Measurements from ENCODE around the gene ANO10. TPM values are rescaled to one million over a fixed set of nuclear protein-coding genes. Genes with fewer than 3 reads are reported as not detected.
"Not testable (repeated sequence)": the region's sequence is repeated elsewhere in the genome, so short reads cannot be mapped to it uniquely, and the experiment has no call there.

The ANO10 gene
- total RNA-seq, 1 experiment from 2014 or later = 23.7 TPM

- Histone ChIP-seq H3K27ac (ENCODE audit: low read length) (no peak overlapping the region), H3K9ac (ENCODE audit: low read length) (no peak overlapping the region), H3K4me3 (ENCODE audit: low read length) (no peak overlapping the region), H3K4me1 (ENCODE audit: insufficient read depth, low read length) (0 out of 2 replicates have a peak, but pooled peaks cover 3% of the 10 kb centered on the region), H3K36me3 (ENCODE audit: low read depth, low read length) (no peaks in the 10 kb centered on the region), H3K9me2 (replicated peaks; ENCODE audit: low read length) (0 out of 2 replicates have a peak, but pooled peaks cover 4% of the 10 kb centered on the region), H3K27me3 (ENCODE audit: low read length) (no peaks in the 10 kb centered on the region), H3K9me3 (ENCODE audit: low read length) (no peaks in the 10 kb centered on the region), H3K4me2 (ENCODE audit: low read length) (no peak overlapping the region), H4K20me1 (ENCODE audit: low read length) (no peaks in the 10 kb centered on the region), H2AFZ (ENCODE audit: low read length) (no peak overlapping the region), H3F3A (ENCODE audit: low read length, unreplicated experiment) (no peaks in the 10 kb centered on the region), H3K79me2 (ENCODE audit: low read length) (no peaks in the 10 kb centered on the region)
- CTCF ChIA-PET = no interaction called here
- POLR2A ChIA-PET (ENCODE audit: unreplicated experiment) = no interaction called here
- intact Hi-C loops (cut with micrococcal nuclease) = no loop called here
- TF ChIP-seq EZH2 (IDR thresholded peaks at IDR 0.05; ENCODE audit: low read length, unreplicated experiment) = no peak
- no peak for TF ChIP-seq CTCF (conservative IDR thresholded peaks at IDR 0.05; ENCODE audit: low read depth, low read length)
- no peak for TF ChIP-seq EZH2phosphoT487 (IDR thresholded peaks at IDR 0.05; ENCODE audit: borderline replicate concordance, low read length)
- no TSS peak for BruUV-seq (replicated peaks)
- peak; percentile 12 for DNase-seq
- no peak for ATAC-seq
These were observed 37.6 kb upstream of the ANO10 start for GRCh38 chr3:43659250-43659880.

GRCh38 chr3:43656390-43656789 lies 34.6 kb upstream of the ANO10 start:
- H3K9me3 ChIP-seq (ENCODE audit: low read length); H3F3A ChIP-seq (ENCODE audit: low read length, unreplicated experiment); H3K4me1 ChIP-seq (ENCODE audit: insufficient read depth, low read length); POLR2A ChIA-PET (ENCODE audit: unreplicated experiment); ATAC-seq; intact Hi-C loops (cut with micrococcal nuclease); CTCF ChIA-PET; DNase-seq; H3K27ac ChIP-seq (ENCODE audit: low read length); H3K27me3 ChIP-seq (ENCODE audit: low read length); H3K9ac ChIP-seq (ENCODE audit: low read length); H3K79me2 ChIP-seq (ENCODE audit: low read length); H3K4me3 ChIP-seq (ENCODE audit: low read length); H3K36me3 ChIP-seq (ENCODE audit: low read depth, low read length); H3K9me2 ChIP-seq (replicated peaks; ENCODE audit: low read length); H4K20me1 ChIP-seq (ENCODE audit: low read length); H3K4me2 ChIP-seq (ENCODE audit: low read length); BruUV-seq (replicated peaks); H2AFZ ChIP-seq (ENCODE audit: low read length): not testable (repeated sequence)

DNA sequence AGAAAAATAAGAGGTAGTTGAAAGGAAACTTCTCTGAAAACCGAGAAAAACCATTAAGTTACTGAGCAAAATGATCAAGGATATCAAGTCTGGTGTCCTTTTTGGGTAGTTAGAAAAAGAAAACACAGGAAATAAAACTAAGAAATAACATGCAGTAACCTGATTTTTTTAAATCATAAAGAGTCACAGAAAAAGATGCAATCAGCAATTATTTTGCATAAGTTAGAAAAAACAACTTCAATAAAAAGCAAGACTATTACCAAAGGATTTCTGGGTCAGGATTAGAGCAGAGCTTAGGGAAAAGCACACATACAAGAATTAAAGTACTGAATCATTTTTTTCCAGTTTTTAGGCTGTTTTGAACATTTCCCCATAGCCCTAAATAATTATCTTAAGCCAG lies 28.5 kb upstream of the ANO10 start:
- no peaks in the 10 kb centered on the region for H4K20me1 ChIP-seq (ENCODE audit: low read length)
- intact Hi-C loops (cut with micrococcal nuclease) = no loop called here
- no peak overlapping the region for H3K4me2 ChIP-seq (ENCODE audit: low read length)
- DNase-seq = no peak
- no peaks in the 10 kb centered on the region; the same call in 1 of the 2 replicates for H3K4me1 ChIP-seq (ENCODE audit: insufficient read depth, low read length)
- no peaks in the 10 kb centered on the region for H3K9me3 ChIP-seq (ENCODE audit: low read length)
- ChIA-PET CTCF (no interaction called here), POLR2A (ENCODE audit: unreplicated experiment) (no interaction called here)
- H3K4me3 ChIP-seq (ENCODE audit: low read length) = no peak overlapping the region
- no peak overlapping the region for H3K9ac ChIP-seq (ENCODE audit: low read length)
- H3F3A ChIP-seq (ENCODE audit: low read length, unreplicated experiment) = no peaks in the 10 kb centered on the region
- no TSS peak for BruUV-seq (replicated peaks)
- H3K27ac ChIP-seq (ENCODE audit: low read length) = no peak overlapping the region
- H3K36me3 ChIP-seq (ENCODE audit: low read depth, low read length) = no peaks in the 10 kb centered on the region
- TF ChIP-seq CTCF (conservative IDR thresholded peaks at IDR 0.05; ENCODE audit: low read depth, low read length) = no peak
- no peak for TF ChIP-seq EZH2phosphoT487 (IDR thresholded peaks at IDR 0.05; ENCODE audit: borderline replicate concordance, low read length)
- no peak for TF ChIP-seq EZH2 (IDR thresholded peaks at IDR 0.05; ENCODE audit: low read length, unreplicated experiment)
- ATAC-seq = no peak
- H3K79me2 ChIP-seq (ENCODE audit: low read length) = no peaks in the 10 kb centered on the region
- no peaks in the 10 kb centered on the region for H3K9me2 ChIP-seq (replicated peaks; ENCODE audit: low read length)
- H3K27me3 ChIP-seq (ENCODE audit: low read length) = no peaks in the 10 kb centered on the region
- no peak overlapping the region for H2AFZ ChIP-seq (ENCODE audit: low read length)
